ENCODE data around the gene TENM4. TPM values are rescaled to one million over a fixed set of nuclear protein-coding genes. Genes with fewer than 3 reads are reported as not detected.

The TENM4 gene
- total and polyA plus RNA-seq, 2 of the 8 experiments (the other 6 are each of a cell fraction or from before 2014, with no cell fraction given): 3.5 to 7.2 TPM

GRCh38 chr11:79157738-79158137, 283.1 kb downstream of the TENM4 start:
- H3K27ac ChIP-seq (ENCODE audit: low read depth, low read length): no peak overlapping the region
- TF ChIP-seq KDM5A (IDR thresholded peaks at IDR 0.05; ENCODE audit: low read length): no peak
- POLR2A ChIA-PET (ENCODE audit: partially characterized antibody): no interaction called here
- H3K56ac ChIP-seq (replicated peaks; ENCODE audit: insufficient read length, low read depth, low read length): no peak overlapping the region
- H3K23ac ChIP-seq (ENCODE audit: insufficient read length): no peak overlapping the region
- H4K8ac ChIP-seq (ENCODE audit: extremely low read depth, insufficient read depth, low read length): no peak overlapping the region
- FAIRE-seq (no peak), DNase-seq (ENCODE audit: low read depth in 1 of 2, low spot score in 2 of 2) (no peak)
- no peak overlapping the region for H2BK5ac ChIP-seq (ENCODE audit: low read depth, low read length)
- H3K9ac ChIP-seq (replicated peaks in 1 of 4; ENCODE audit: extremely low read depth in 1 of 4, low read depth in 3 of 4, low read length in 3 of 4): no peak overlapping the region
- no peaks in the 10 kb centered on the region for H3K27me3 ChIP-seq (replicated peaks in 1 of 4; ENCODE audit: control insufficient read depth in 3 of 4, extremely low read depth in 1 of 4, insufficient read depth in 3 of 4, low read length in 3 of 4)
- CTCF ChIA-PET (ENCODE audit: partially characterized antibody): interaction anchor here (0.7 to 1.6 kb wide), 3 partner anchors 10 to 566 kb away, joined by 3 to 4 read pairs (median 3); no protein-coding TSS in a partner anchor
- H3K14ac ChIP-seq (ENCODE audit: insufficient read length): no peak overlapping the region
- H3K18ac ChIP-seq (ENCODE audit: extremely low read depth, low read length): no peak overlapping the region
- WGBS, 2 experiments (ENCODE audit: extremely low coverage in 1 of 2, insufficient coverage in 1 of 2, insufficient read length in 1 of 2, insufficient replicate concordance in 2 of 2, low coverage in 1 of 2, low lambda C conversion rate in 2 of 2, missing lambda C conversion rate in 1 of 2): 77% methylated on average over 4 of the region's 4 CpGs; no CpG with 5 or more reads in 1 of the 2 experiments
- no peak overlapping the region for H2BK120ac ChIP-seq (replicated peaks; ENCODE audit: low read depth, low read length)
- H2AFZ ChIP-seq (ENCODE audit: low read length): no peak overlapping the region
- no peaks in the 10 kb centered on the region for H4K20me1 ChIP-seq (replicated peaks in 1 of 2; ENCODE audit: control insufficient read depth in 1 of 2, insufficient read depth in 2 of 2, low read length in 2 of 2)
- H3K36me3 ChIP-seq (ENCODE audit: control insufficient read depth in 2 of 4, insufficient read depth in 4 of 4, low read length in 3 of 4): no peaks in the 10 kb centered on the region
- no peaks in the 10 kb centered on the region for H3K9me3 ChIP-seq (ENCODE audit: insufficient read depth in 2 of 2, low read depth in 1 of 2, low read length in 1 of 2)
- H3K79me1 ChIP-seq (ENCODE audit: low read depth, low read length): no peaks in the 10 kb centered on the region; the same call in 1 of the 2 replicates
- no peak overlapping the region for H2BK20ac ChIP-seq (ENCODE audit: low read length)
- H2AK5ac ChIP-seq (ENCODE audit: low read depth, low read length): no peak overlapping the region
- H2BK12ac ChIP-seq (ENCODE audit: low read depth, low read length): no peak overlapping the region
- no peak overlapping the region for H3K4me2 ChIP-seq (ENCODE audit: insufficient read depth in 1 of 2, low read depth in 2 of 2, low read length in 2 of 2)
- H2BK15ac ChIP-seq (ENCODE audit: low read length): no peak overlapping the region
- no peaks in the 10 kb centered on the region for H3K4me1 ChIP-seq (replicated peaks in 1 of 4; ENCODE audit: control insufficient read depth in 3 of 4, insufficient read depth in 4 of 4, low read length in 3 of 4)
- no peak overlapping the region for H3K4me3 ChIP-seq (ENCODE audit: extremely low read depth in 1 of 4, insufficient read depth in 2 of 4, low read depth in 3 of 4, low read length in 4 of 4)
- no peak overlapping the region for H4K91ac ChIP-seq (replicated peaks; ENCODE audit: insufficient read length, low read length)
- no peak overlapping the region for H3K4ac ChIP-seq (replicated peaks; ENCODE audit: insufficient read length, low read depth, low read length)
- no peak overlapping the region for H4K5ac ChIP-seq (ENCODE audit: insufficient read length, low read depth, low read length)
- no peaks in the 10 kb centered on the region for H3K79me2 ChIP-seq (ENCODE audit: control insufficient read depth in 1 of 2, insufficient read depth in 2 of 2, low read length in 2 of 2)
- H3K23me2 ChIP-seq (ENCODE audit: low read depth, low read length): no peaks in the 10 kb centered on the region
